NCI-H1930 (cell line): Measurements from ENCODE around the gene DRC7.
"Not testable (repeated sequence)": the region's sequence is repeated elsewhere in the genome, so short reads cannot be mapped to it uniquely, and the experiment has no call there.

Experiments used
- DNase-seq, 2 experiments: peaks; one replicate each; lab custom pipeline; 2025; lab: John Stamatoyannopoulos, UW

Gene DRC7

DNA sequence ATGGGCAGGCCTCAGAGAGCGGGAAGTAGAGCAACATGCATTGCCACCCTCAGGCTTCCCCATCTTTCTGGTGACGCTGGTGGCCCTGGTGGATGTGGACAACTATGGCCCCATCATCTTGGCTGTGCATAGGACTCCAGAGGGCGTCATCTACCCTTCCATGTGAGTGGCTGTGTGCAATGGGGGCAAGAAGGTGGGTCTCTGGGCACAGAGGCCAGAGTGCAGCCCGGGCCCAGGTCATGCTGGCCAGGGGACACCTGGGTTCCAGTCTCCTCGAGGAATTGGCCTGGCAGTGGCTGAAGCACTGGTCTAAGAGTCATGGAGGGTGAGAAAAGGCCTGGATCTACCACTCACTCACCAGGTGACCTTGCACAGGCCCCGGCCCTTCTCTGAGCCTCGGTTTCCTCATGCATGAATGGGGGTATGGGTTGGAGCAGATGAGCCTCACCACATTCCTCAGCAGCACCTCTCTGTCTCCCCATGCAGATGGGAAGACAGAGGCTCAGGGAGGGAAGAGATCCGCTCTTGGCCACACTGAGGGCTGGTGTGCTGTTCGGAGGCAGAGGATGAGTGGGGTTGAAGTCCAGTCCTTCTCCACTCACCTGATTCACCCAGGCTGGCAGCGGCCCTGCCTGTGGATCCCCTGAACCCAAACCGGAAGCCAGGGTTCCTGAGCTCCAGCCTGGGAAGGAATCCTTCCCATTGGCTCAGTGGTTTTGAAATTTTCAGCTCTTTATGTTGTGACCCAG lies 33.7 kb upstream of the DRC7 start:
- no peak for DNase-seq

DNA sequence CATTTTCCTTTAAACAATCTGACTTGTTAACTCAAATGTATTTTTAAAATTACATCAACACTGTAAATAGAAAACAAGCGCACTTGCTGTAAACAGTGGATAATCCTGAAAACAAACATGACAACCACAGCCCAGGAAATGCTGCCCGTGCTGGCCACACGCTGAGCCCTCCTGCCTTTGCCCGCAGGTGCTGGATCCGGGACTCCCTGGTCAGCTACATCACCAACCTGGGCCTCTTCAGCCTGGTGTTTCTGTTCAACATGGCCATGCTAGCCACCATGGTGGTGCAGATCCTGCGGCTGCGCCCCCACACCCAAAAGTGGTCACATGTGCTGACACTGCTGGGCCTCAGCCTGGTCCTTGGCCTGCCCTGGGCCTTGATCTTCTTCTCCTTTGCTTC lies 33.1 kb upstream of the DRC7 start:
- no peak for DNase-seq

GRCh38 chr16:57661936-57662906 lies 32.4 kb upstream of the DRC7 start:
- DNase-seq: no peak

- no peak for DNase-seq
These were observed 31.2 kb upstream of the DRC7 start for GRCh38 chr16:57663436-57663835.

DNA sequence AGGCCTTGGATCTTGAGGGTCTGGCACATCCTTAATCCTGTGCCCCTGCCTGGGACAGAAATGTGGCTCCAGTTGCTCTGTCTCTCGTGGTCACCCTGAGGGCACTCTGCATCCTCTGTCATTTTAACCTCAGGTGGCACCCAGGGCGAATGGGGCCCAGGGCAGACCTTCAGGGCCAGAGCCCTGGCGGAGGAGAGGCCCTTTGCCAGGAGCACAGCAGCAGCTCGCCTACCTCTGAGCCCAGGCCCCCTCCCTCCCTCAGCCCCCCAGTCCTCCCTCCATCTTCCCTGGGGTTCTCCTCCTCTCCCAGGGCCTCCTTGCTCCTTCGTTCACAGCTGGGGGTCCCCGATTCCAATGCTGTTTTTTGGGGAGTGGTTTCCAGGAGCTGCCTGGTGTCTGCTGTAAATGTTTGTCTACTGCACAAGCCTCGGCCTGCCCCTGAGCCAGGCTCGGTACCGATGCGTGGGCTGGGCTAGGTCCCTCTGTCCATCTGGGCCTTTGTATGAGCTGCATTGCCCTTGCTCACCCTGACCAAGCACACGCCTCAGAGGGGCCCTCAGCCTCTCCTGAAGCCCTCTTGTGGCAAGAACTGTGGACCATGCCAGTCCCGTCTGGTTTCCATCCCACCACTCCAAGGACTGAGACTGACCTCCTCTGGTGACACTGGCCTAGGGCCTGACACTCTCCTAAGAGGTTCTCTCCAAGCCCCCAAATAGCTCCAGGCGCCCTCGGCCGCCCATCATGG lies 30.5 kb upstream of the DRC7 start:
- no peak for DNase-seq

- DNase-seq: no peak
These were observed 30.0 kb upstream of the DRC7 start for GRCh38 chr16:57664662-57665025.

DNA sequence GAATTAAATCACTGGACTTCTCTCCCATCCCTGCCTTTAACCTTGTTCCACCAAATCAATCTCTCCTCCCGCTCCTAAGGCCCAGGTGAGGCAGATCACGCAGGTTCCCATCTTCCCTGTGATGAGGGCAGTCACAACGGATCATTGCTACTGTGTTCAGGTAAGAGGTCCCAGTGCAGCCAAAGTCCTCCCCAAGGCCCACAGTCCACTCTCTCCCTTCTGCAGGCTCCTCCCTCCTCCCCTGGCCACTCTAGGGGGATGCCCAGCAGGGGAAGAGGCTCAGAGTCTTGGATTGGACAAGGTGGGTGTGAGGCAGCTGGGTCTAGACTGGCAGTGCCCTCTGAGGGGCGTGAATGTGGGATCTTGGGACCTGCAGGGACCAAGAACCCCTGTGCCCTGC lies 29.1 kb upstream of the DRC7 start:
- no peak for DNase-seq

GRCh38 chr16:57666353-57667047 lies 28.1 kb upstream of the DRC7 start:
- DNase-seq: no peak

DNA sequence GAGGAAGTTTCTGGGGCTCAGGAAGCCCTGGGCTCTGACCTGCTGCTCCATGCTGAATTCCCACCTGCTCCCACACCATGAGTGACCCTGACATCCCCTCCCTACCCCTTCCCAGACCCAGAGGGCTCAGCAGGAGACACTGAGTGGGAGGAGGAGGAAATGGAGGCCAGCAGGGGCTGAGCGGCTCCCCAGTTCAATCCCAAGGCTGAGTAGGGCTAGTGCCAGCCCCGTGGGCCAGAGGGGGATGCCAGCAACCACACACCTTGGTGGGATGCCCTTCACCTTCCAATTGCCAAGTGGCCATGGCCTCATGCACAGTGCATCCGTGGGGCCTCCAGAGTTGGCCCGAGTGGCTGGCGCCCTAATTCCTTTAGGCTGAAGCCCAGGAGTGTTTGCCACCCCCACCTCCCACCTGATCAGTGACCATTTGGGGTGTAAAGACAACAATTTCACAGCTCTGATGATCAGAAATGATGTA lies 27.5 kb upstream of the DRC7 start:
- no peak for DNase-seq

GRCh38 chr16:57667526-57668262 lies 26.9 kb upstream of the DRC7 start:
- DNase-seq: no peak

DNA sequence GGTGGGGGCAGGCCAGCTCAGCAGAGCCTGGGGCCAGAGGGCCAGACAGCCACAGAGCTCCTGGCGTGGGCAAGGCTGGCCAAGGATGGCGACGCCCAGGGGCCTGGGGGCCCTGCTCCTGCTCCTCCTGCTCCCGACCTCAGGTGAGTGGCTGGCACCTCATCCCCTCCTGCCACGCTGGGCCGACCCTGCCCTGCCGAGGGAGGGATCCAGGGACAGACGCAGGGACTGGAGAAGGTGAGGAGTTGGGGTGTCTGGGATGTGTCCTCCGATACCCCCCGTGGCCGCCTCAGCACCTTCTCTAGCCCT lies 26.4 kb upstream of the DRC7 start, which contains the start of gene ADGRG3:
TSS of gene ADGRG3 (plus strand) at position 44 of the 309 bp plus-strand sequence. CDS start at position 86, 42 bp downstream.
- no peak for DNase-seq

DNA sequence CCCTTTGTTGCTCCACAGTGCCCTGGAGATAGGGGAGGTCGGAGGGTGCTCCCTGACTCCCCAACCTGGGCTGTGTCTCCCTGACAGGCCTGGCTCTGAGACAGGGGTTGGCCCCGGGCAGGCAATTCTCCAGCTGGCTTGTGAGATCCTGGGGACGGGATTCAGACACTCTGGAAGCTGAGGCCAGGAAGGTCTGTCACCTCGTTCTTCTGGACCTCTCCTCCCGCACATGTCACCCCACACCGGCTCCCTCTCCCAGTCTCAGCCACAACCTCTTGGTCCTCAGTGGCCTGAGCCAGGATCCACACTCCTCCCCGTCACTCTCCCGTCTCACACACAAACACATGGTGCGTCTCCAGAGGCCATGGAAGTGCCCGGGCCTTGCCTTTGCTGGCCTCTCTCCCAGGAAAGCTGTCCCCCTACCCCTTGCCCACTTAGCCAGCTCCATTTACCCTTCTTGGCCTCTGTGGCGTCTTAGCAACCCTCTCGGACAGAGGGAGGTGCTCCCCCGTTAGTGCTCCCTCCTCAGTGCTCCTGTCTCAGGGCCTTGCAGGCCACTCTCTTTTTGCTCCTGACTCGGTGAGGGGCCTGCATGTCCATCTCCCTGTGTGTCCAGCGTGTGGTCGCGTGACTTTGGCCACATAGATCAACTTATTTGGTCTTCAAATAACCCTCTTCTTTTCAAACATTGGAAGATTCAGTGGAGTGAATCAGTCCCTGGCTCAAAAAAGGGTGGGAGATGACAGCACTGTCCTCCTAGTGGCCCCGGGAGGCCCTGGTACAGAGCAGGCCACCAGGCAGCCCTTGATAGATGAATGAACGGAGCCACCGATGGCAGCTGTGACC lies 25.8 kb upstream of the DRC7 start:
- DNase-seq: no peak

DNA sequence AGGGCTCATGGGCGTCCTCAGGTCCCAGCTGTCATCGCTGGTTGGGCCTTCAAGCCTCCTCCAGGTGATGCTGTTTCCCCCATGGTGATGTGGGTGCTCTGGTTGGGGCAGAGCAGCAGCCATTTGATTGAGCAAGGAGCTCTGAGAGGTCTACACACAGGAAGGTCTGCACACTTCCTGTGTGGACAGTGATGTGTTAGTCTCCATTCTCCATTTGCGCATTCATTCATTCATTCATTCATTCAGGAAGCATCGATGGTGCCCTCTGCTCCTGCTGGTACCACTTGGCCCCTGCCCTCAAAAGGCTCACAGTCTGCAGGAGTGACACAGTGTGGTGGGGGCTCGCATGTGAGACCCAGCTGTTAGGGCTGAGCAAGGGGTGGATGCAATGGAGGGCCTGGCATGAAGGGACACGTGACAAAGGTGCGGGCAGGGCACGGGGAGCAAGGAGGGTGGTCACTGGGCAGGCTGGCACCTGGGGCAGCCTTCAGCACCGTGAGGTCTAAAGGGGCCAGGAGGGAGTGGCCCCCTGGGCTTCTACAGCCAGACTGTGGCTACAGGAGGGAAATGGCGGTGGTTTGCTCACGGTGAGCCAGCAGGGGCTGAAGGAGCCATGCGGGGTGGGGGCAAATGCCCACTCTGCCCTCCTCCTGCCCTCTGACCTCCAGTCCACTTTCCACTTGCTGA lies 25.0 kb upstream of the DRC7 start:
- no peak for DNase-seq

DNA sequence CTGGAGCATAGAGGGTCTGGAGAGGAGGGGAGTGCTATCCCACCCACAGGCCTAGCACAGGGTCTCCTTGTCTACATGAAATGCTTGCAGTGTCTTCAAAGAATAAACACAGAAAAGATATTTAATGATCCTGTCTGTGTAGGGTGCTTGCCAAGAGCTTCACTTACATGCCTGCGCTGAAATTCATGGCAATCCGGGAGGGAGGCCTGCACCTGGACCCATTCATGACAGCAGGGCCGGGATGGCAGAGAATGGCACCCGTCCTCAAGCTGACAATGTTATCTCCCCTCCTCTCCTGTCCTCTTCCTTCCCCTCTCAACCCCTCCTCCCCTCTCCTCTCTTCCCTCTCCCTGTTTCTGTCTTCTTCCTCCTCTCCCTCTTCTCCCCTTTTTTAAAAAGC lies 24.4 kb upstream of the DRC7 start:
- DNase-seq: no peak

DNA sequence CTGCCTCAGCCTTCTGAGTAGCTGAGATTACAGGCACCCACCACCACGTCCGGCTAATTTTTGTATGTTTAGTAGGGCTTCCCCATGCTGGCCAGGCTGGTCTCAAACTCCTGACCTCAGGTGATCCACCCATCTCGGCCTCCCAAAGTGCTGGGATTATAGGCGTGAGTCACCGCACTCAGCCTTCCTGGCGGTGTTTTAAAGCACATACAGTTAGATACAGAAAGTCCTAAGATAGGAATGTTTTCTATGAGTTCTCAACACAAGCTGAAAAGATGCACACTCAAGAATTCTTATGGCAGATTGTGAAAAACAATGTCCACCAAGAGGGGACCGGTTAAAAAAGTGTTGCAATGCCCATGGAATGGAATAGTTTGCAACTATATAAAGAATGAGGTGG lies 23.2 kb upstream of the DRC7 start:
- DNase-seq: not testable (repeated sequence)

DNA sequence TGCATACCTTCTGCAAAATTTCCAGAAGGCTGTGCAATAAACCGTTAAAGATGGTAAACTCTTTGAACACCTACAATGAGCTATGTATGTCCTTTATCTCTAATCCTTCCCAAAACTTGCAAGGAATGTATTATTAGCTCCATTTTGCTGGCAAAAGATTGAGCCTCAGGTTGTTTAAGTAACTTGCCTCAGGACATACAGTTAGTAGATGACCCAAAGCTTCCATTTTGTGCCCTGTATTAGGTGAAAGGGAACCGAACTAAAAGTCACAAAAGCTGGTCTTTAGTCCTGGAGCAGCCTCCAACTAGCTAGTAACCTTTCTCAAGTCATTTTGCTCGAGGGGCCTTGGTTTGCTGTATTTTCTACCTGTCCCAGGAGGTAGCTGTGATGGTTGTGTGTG lies 22.2 kb upstream of the DRC7 start:
- no peak for DNase-seq

GRCh38 chr16:57672824-57673223 lies 21.8 kb upstream of the DRC7 start:
- no peak for DNase-seq

GRCh38 chr16:57675741-57676551 lies 18.7 kb upstream of the DRC7 start:
- DNase-seq: no peak
